Body of pancreas (tissue), 4 donors: Measurements from ENCODE around the gene TMEM131L. TPM values are rescaled to one million over a fixed set of nuclear protein-coding genes. Genes with fewer than 3 reads are reported as not detected.

ENCODE experiments used
- ATAC-seq: fragments of 150-250 bp; one replicate; pipeline ENCODE4 v1.9.1; 2016
- DNase-seq, 4 donors: peaks; one replicate each; pipeline ENCODE4 v3.0.0-alpha.2; 2019
- H3K27ac ChIP-seq, 4 donors: fragments of 200-600 bp; sonication (generic); 1 replicate in 3 of 4; 2 replicates in 1 of 4; pipeline versions ENCODE4 v1.5.1 to v1.6.1; 2016 to 2019; ENCODE audit warnings: mild to moderate bottlenecking in 1 of 4, mixed read lengths in 1 of 4, moderate library complexity in 1 of 4
- H3K27me3 ChIP-seq, 2 donors: fragments of 200-600 bp; sonication (generic); one replicate each; pipeline ENCODE4 v1.6.0; 2016; ENCODE audit warnings: mild to moderate bottlenecking in 1 of 2
- H3K36me3 ChIP-seq, 2 donors: fragments of 200-600 bp; sonication (generic); replicated peaks in 1 of 2; 2 replicates each; pipeline ENCODE4 v1.5.1; 2016; ENCODE audit warnings: low read depth in 2 of 2; ENCODE audit not compliant: insufficient read depth in 1 of 2
- H3K4me1 ChIP-seq: fragments of 200-600 bp; sonication (generic); one replicate; pipeline ENCODE4 v1.6.0; 2016
- H3K4me3 ChIP-seq, 2 donors: fragments of 200-600 bp; sonication (generic); 1 replicate in 1 of 2; 2 replicates in 1 of 2; pipeline ENCODE4 v1.5.1; 2016 to 2019
- H3K9me3 ChIP-seq, 3 donors: fragments of 200-600 bp; sonication (generic); 1 replicate in 2 of 3; 2 replicates in 1 of 3; pipeline ENCODE4 v1.5.1; 2016
- POLR2A ChIP-seq, 3 donors: fragments of 450-650 bp; IDR thresholded peaks; one replicate each; pipeline ENCODE4 v1.6.1; 2016; ENCODE audit warnings: antibody characterized with exemption in 3 of 3, mild to moderate bottlenecking in 2 of 3
- WGBS, 2 donors: methylation state at CpG; one replicate each; pipeline ENCODE4 v1.1.5; 2017; 5-methylcytosine and 5-hydroxymethylcytosine counted together
- intact Hi-C: fragments of 100-400 bp; cut with DNase I; formaldehyde crosslinking; loops from one replicate; pipeline ENCODE4 v1.15.1; 2023
- total RNA-seq, 2 donors: library from RNA; depleted of rRNA; stranded (reverse); fragments of >200 nt; gene quantifications; one replicate each; pipeline ENCODE4 v1.1.0, GENCODE V29; 2016
- TF ChIP-seq, protein P1 (sequence below), 7 experiments: fragments of 450-650 bp in 4 of 7; fragments of 200-600 bp in 3 of 7; sonication (generic) in 3 of 7; IDR thresholded peaks; one replicate each; pipeline ENCODE4 v1.5.1; 2016 to 2019; ENCODE audit warnings: antibody characterized with exemption in 7 of 7

TMEM131L gene
- total RNA-seq, 2 donors from 2014 or later = 47.1 to 63.6 TPM

DNA sequence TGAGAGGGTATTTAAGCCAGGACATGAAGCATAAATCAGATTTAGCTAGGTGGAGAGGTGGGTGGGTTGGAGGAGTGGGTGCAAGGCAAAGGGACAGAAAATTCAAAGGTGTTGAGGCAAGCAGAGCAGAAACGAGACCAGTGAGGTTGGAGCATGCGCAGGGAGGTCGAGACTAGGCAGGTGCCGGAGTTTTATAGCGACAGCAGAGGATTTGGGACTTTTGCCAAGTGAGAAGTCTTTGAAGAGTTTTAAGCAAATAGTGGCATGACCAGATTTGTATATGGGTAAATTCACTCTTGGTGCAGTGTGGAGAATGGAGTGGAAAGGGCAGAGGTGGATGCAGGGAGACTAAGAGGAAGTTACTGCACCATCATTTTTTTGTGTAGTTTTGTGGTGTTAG lies 110.9 kb downstream of the TMEM131L start:
- no peak for TF ChIP-seq POLR2A (IDR thresholded peaks at IDR 0.05)
- TF ChIP-seq, protein P1, sequence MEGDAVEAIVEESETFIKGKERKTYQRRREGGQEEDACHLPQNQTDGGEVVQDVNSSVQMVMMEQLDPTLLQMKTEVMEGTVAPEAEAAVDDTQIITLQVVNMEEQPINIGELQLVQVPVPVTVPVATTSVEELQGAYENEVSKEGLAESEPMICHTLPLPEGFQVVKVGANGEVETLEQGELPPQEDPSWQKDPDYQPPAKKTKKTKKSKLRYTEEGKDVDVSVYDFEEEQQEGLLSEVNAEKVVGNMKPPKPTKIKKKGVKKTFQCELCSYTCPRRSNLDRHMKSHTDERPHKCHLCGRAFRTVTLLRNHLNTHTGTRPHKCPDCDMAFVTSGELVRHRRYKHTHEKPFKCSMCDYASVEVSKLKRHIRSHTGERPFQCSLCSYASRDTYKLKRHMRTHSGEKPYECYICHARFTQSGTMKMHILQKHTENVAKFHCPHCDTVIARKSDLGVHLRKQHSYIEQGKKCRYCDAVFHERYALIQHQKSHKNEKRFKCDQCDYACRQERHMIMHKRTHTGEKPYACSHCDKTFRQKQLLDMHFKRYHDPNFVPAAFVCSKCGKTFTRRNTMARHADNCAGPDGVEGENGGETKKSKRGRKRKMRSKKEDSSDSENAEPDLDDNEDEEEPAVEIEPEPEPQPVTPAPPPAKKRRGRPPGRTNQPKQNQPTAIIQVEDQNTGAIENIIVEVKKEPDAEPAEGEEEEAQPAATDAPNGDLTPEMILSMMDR (IDR thresholded peaks at IDR 0.05) = no peak
- DNase-seq (no peak), ATAC-seq (no peak)
- no peaks in the 10 kb centered on the region for H3K36me3 ChIP-seq
- no peaks in the 10 kb centered on the region for H3K9me3 ChIP-seq
- H3K27me3 ChIP-seq = no peaks in the 10 kb centered on the region
- 55 to 63% methylated on average over 5 of the region's 5 CpGs for WGBS, 2 donors
- H3K4me1 ChIP-seq = peaks cover 33% of the 10 kb centered on the region
- no peak overlapping the region for H3K4me3 ChIP-seq
- no peak overlapping the region for H3K27ac ChIP-seq
- intact Hi-C loops = loop anchor here (10.0 kb wide), 3 partner anchors 92 to 232 kb away; partner anchors contain the start of gene MND1

DNA sequence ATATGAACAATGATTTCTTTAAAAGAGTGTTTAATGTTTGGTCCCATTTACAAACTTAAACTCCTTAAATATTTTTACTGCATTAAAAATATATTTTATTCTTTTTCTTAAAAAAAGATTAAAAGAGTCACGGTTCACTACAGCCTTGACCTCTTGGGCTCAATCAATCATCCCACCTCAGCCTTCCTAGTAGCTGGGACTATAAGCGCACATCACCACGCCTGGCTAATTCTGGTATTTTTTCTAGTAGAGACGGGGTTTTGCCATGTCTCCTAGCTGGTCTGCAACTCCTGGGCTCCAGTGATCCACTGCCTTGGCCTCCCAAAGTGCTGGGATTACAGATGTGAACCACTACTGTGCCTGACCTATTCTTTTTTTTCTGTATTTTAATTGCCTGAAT lies 113.2 kb downstream of the TMEM131L start:
- H3K27me3 ChIP-seq = no peaks in the 10 kb centered on the region
- peaks cover 0 to 6% of the 10 kb centered on the region in 2 donors for H3K36me3 ChIP-seq
- WGBS, 2 donors = 74 to 83% methylated on average over 4 of the region's 4 CpGs
- H3K27ac ChIP-seq = no peak overlapping the region
- DNase-seq = no peak
- H3K4me3 ChIP-seq = no peak overlapping the region
- intact Hi-C loops = loop anchor here (10.0 kb wide), 3 partner anchors 95 to 235 kb away; partner anchors contain the start of gene MND1
- ATAC-seq = no peak
- TF ChIP-seq, protein P1 (IDR thresholded peaks at IDR 0.05) = no peak
- no peak for TF ChIP-seq POLR2A (IDR thresholded peaks at IDR 0.05)
- no peaks in the 10 kb centered on the region for H3K9me3 ChIP-seq
- H3K4me1 ChIP-seq = peaks cover 14% of the 10 kb centered on the region

DNA sequence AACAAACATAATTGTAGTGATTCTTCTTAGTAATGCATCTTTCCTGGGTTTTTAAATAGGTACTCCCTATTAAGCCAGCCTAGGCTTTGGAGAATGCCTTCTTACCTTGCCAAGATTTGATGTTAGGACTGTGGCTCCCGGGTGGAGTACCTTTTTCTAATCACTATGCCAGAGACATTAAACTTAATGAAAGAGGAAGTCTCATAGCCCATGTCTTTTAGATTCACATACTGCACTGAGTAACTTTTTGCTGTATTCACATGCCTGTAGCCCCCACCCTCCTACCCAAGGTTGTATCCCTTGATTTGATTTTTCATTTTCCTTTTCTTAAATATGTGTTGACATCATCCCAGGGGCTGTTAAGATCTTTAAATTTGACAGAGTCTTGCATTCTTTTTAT lies 113.7 kb downstream of the TMEM131L start:
- no peak for TF ChIP-seq POLR2A (IDR thresholded peaks at IDR 0.05)
- TF ChIP-seq, protein P1 (IDR thresholded peaks at IDR 0.05) = no peak
- no peak overlapping the region for H3K4me3 ChIP-seq
- peaks cover 9% of the 10 kb centered on the region for H3K4me1 ChIP-seq
- DNase-seq (no peak), ATAC-seq (no peak)
- intact Hi-C loops = loop anchor here (10.0 kb wide), 3 partner anchors 95 to 235 kb away; partner anchors contain the start of gene MND1
- WGBS, 2 donors = 40 to 50% methylated on average over 1 of the region's 1 CpG
- peaks cover 0 to 6% of the 10 kb centered on the region in 2 donors for H3K36me3 ChIP-seq
- H3K9me3 ChIP-seq = no peaks in the 10 kb centered on the region
- H3K27me3 ChIP-seq = no peaks in the 10 kb centered on the region
- no peak overlapping the region for H3K27ac ChIP-seq

DNA sequence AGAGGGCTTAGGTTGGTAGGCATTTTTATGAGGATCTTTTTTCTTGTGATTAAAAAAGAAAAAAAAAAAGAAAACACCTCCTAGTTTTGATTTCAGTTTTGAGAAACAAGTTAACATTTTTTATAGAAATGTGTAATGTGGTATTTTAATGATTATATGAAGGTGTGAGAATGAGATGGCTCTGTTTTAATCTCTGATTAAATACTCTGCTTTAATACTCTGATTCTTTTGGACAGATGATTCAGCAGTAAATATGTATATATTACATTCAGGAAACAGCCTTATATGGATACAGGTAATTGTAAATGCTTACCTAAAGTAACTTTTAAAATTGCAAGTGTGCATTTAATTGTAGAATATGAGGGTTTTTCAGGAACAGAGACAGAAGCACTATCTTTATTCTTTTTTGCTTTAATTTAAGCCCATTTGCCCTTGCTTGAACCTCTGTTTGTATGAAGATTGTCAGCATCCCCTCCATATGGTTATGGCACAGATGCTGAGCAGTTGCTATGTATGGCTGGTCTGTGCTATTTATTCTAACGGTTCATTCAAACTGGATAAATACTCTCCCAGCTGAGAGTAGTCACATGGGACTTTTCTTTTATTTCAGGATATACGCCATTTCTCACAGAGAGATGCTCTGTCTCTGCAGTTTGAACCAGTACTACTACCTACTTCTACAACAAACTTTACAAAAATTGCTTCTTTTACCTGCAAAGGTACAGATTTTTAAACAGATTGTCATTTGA lies 117.0 kb downstream of the TMEM131L start:
- Histone ChIP-seq H3K27ac (no peak overlapping the region), H3K4me1 (no peaks in the 10 kb centered on the region), H3K4me3 (no peak overlapping the region), H3K9me3 (no peaks in the 10 kb centered on the region), H3K27me3 (no peaks in the 10 kb centered on the region), H3K36me3 (peaks cover 0 to 6% of the 10 kb centered on the region in 2 donors)
- DNase-seq (no peak), ATAC-seq (no peak)
- TF ChIP-seq, protein P1 (IDR thresholded peaks at IDR 0.05) = no peak
- TF ChIP-seq POLR2A (IDR thresholded peaks at IDR 0.05) = no peak
- intact Hi-C loops = no loop called here
- 69 to 74% methylated on average over 2 of the region's 2 CpGs for WGBS, 2 donors

DNA sequence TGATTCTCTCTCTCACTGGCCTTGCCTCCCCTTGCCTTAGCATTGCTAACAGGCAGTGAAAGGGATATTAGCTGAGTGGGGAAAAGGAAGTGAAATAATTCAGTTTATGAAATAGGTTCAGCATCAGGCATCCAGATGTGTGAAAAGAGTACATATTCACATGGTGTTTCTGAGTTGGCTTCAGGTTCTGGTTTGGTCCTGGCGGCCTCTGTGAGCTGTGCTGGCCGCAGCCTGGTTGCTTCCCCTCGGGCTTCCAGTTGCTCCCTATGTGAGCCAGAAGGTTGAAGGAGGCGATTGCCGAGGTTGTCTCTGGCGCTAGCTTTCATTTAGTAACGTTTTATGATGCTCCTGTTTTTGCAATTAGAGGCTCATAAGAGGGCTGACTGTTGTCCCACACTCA lies 118.9 kb downstream of the TMEM131L start:
- no peaks in the 10 kb centered on the region for H3K9me3 ChIP-seq
- intact Hi-C loops = no loop called here
- TF ChIP-seq POLR2A (IDR thresholded peaks at IDR 0.05) = no peak
- TF ChIP-seq, protein P1 (IDR thresholded peaks at IDR 0.05) = no peak
- H3K4me1 ChIP-seq = no peaks in the 10 kb centered on the region
- H3K27ac ChIP-seq = no peak overlapping the region
- H3K4me3 ChIP-seq = no peak overlapping the region
- peaks cover 0 to 9% of the 10 kb centered on the region in 2 donors for H3K36me3 ChIP-seq
- H3K27me3 ChIP-seq = no peaks in the 10 kb centered on the region
- WGBS, 2 donors = 83 to 86% methylated on average over 7 of the region's 7 CpGs
- DNase-seq = no peak
- ATAC-seq = no peak
